Ishikawa (cell line): ENCODE measurements around the gene RRP1.

Experiments used
- CEBPB ChIP-seq: IDR thresholded peaks from 2 replicates; pipeline ENCODE4 v1.6.1; 2012
- CREB1 ChIP-seq: IDR thresholded peaks from 2 replicates; pipeline ENCODE4 v1.6.1; 2012; ENCODE audit warnings: low read depth
- EGR1 ChIP-seq: IDR thresholded peaks from 2 replicates; pipeline ENCODE4 v1.6.1; 2012
- EP300 ChIP-seq: IDR thresholded peaks from 2 replicates; pipeline ENCODE4 v1.6.1; 2012; ENCODE audit warnings: borderline replicate concordance
- FOXM1 ChIP-seq: IDR thresholded peaks from 2 replicates; pipeline ENCODE4 v1.6.1; 2012; ENCODE audit warnings: low read depth, borderline replicate concordance
- NFIC ChIP-seq: IDR thresholded peaks from 2 replicates; pipeline ENCODE4 v1.6.1; 2012
- RAD21 ChIP-seq: IDR thresholded peaks from 2 replicates; pipeline ENCODE4 v1.6.1; 2012; ENCODE audit warnings: low read depth
- REST ChIP-seq: IDR thresholded peaks from 2 replicates; pipeline ENCODE4 v1.6.1; 2012; ENCODE audit warnings: low read depth, mild to moderate bottlenecking
- TAF1 ChIP-seq: IDR thresholded peaks from 2 replicates; pipeline ENCODE4 v1.6.1; 2012; ENCODE audit warnings: low read depth, mild to moderate bottlenecking
- TCF12 ChIP-seq: IDR thresholded peaks from 2 replicates; pipeline ENCODE4 v1.6.1; 2012; ENCODE audit warnings: low read depth
- TEAD4 ChIP-seq: IDR thresholded peaks from 2 replicates; pipeline ENCODE4 v1.6.1; 2012
- YY1 ChIP-seq: IDR thresholded peaks from 2 replicates; pipeline ENCODE4 v1.6.1; 2012; ENCODE audit warnings: low read depth
- TF ChIP-seq, protein P1 (sequence below): IDR thresholded peaks from 2 replicates; pipeline ENCODE4 v1.6.1; 2012

DNA sequence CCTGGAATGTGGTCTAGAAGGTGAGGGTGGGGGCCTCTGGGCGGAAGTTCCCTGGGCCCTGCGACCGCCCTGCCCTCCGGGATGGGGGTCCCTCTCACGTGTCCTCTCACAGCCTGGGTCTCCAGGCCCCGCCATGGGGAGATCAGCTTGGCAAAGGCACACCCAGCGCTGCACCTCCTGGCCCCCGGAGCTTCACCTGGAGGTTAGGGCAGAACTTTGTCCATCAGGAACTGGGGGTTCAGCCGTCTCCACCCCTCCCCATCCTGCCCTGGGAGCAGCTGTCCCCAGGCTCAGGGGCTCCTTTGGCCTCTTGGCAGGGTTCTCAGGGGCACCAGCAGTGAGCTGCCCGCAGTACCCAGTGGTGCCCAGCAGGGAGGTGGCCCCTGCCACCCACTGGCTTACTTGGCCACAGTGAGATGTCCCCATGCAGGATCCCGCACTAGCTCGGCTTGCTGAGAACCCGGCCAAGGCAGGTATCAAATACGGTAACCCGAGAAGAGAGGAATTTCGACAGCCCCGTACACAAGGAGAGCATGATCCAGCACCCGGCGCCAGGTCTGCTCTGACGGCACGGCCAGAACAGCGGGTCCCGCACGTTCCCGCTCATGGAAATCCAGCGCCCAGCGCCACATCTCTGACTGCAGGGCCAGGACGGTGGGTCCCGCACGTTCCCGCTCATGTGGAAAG, 36.7 kb downstream of the RRP1 start:
- no peak for TF ChIP-seq FOXM1
- TF ChIP-seq, protein P1, sequence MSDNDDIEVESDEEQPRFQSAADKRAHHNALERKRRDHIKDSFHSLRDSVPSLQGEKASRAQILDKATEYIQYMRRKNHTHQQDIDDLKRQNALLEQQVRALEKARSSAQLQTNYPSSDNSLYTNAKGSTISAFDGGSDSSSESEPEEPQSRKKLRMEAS: peak; percentile 36; the same call in 1 of the 2 replicates
- TF ChIP-seq EP300: no peak
- no peak for TF ChIP-seq TAF1
- TF ChIP-seq CEBPB: no peak
- no peak for TF ChIP-seq EGR1
- peak; percentile 51; the same call in 1 of the 2 replicates for TF ChIP-seq NFIC
- 0 out of 2 replicates have a peak, but pooled peaks have one; percentile 17 for TF ChIP-seq YY1
- no peak; the same call in 1 of the 2 replicates for TF ChIP-seq RAD21
- no peak for TF ChIP-seq CREB1
- peak; percentile 63 for TF ChIP-seq TEAD4
- TF ChIP-seq REST: no peak
- peak; percentile 36; the same call in 1 of the 2 replicates for TF ChIP-seq TCF12
